Neural cell (in vitro differentiated cells): ENCODE data around the gene ANKRD29.

ENCODE experiments used
- CTCF ChIP-seq: fragments of 450-650 bp; IDR thresholded peaks from 2 replicates; pipeline ENCODE4 v1.5.1; 2014; ENCODE audit warnings: antibody characterized with exemption, mild to moderate bottlenecking, moderate library complexity; ENCODE audit not compliant: poor library complexity, severe bottlenecking
- EP300 ChIP-seq: fragments of 450-650 bp; conservative IDR thresholded peaks from 2 replicates; pipeline ENCODE4 v1.6.1; 2014; ENCODE audit warnings: antibody characterized with exemption, mild to moderate bottlenecking, moderate library complexity; ENCODE audit not compliant: poor library complexity, severe bottlenecking
- EZH2 ChIP-seq: fragments of 200-600, 300-800 bp; shearing (Covaris generic), sonication (generic); IDR thresholded peaks from 2 replicates; pipeline ENCODE4 v1.6.1; 2014; ENCODE audit warnings: antibody characterized with exemption, low read length, borderline replicate concordance, mild to moderate bottlenecking; ENCODE audit not compliant: insufficient read depth, poor library complexity, severe bottlenecking

- no peak for TF ChIP-seq CTCF
- no peak for TF ChIP-seq EP300
- no peak for TF ChIP-seq EZH2
These were observed 38.3 kb upstream of the ANKRD29 start for GRCh38 chr18:23701017-23701416.
